ENCODE measurements around the gene SEMA3C. TPM values are rescaled to one million over a fixed set of nuclear protein-coding genes. Genes with fewer than 3 reads are reported as not detected.

Gene SEMA3C
- polyA plus RNA-seq, 4 donors: 25.9 to 36.1 (median 32.3) TPM

DNA sequence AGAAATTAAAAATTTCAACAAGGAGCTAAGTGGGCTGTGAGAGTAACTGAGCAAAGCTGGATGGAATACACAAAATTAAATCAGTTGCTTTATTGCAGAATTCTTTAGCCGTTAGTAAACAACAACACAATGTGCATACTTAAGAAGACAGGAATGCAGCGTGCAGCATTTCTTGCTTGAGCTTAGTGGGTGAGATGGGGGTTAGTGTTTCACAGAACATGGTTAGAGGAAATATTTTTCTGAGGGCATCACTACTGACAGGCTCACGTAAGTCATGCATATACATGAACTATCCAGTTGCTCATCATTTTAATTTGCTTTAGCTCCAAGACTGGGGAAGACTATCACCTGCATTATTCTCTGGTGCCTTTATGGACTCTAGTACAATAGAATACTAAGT lies 199.6 kb downstream of the SEMA3C start:
- DNase-seq (ENCODE audit: low read depth in 4 of 4, low spot score in 2 of 4): no peak

- DNase-seq (ENCODE audit: low read depth in 4 of 4, low spot score in 2 of 4): no peak
Observed at GRCh38 chr7:80711531-80711930, 207.3 kb downstream of the SEMA3C start.

DNA sequence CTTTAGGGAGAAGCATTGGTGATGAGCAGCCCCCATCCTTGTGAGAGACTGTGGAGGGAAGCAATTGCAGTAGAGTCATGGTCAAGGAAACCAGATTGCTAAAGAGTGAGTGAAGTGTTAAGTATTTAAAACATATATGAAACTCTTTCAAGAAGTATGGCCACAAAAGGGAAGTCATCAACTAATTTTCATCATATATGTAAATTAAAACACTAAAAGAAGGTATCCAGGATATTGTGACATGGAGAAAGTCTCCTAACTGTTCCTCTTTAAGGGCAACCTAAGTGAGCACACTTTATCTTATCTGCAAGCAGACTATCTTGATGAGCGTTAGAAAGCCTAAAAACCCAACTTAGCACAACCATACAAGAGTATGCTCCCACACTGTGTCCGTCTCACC lies 210.7 kb downstream of the SEMA3C start:
- DNase-seq (ENCODE audit: low read depth in 4 of 4, low spot score in 2 of 4): no peak

DNA sequence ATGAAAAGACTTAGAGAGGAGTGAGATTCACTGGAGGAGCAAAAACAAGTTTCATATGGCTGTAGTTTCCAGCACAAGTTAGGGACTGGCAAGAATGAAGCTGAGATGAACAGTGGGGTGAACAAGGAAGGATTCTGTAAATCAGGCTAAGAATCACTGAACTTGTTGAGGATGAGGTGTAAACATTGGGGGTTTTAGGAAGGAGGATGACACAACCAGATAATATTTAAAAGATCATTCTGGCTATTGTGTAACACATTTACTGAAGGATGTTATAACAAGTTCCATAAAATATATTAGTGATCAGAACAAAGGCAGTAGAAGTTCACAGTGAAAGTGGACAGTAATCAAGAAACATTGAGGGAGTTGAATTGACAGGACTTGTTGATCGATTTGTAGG lies 211.5 kb downstream of the SEMA3C start:
- DNase-seq (ENCODE audit: low read depth in 4 of 4, low spot score in 2 of 4): no peak

DNA sequence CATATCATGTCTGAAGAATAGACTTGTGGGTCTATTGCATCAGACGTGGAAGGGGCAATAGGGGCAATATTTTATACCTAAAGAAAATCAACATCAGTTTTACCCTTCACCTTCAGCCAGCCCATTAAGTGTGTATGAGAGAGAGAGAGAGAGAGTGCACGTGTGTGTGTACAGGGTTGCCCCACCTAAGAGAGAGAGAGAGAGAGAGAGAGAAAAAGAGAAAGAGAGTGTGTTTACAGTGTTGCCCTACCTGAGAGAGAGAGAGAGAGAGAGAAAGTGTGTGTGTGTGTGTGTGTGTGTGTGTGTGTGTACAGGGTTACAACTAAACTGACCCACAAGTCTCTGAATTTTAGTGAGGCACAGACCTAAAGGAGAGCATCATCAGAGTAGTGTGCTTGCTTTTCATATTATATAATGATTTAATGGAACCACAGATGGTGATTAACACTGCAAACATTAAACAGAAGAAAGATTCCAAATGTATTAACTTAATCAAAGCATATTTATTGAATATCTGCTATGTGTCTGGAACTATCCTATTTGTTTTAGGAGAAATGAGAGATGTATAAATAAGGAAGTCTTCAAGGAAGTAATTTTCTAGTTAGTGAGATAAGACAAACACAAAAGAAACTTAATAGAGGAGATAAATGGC lies 213.6 kb downstream of the SEMA3C start:
- no peak for DNase-seq (ENCODE audit: low read depth in 4 of 4, low spot score in 2 of 4)

DNA sequence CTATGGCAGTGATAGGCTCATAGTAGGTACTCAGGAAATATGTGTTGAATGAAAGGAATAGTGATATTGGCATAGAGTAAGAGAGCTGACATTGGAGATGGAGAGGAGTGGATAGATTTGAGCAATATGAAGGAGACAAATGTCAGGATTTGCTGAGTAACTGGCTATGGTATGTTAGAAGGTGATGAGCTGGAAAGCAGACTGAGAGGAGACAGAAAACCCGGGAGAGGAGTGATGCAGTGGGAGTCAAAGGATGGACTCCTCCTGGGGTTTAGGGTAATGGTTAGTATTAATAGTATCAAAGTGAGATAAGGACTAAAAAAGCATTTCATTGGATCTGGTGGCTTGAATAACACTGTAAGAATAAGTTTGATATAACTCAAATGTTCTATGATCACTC lies 215.6 kb downstream of the SEMA3C start:
- DNase-seq (ENCODE audit: low read depth in 4 of 4, low spot score in 2 of 4): no peak

DNA sequence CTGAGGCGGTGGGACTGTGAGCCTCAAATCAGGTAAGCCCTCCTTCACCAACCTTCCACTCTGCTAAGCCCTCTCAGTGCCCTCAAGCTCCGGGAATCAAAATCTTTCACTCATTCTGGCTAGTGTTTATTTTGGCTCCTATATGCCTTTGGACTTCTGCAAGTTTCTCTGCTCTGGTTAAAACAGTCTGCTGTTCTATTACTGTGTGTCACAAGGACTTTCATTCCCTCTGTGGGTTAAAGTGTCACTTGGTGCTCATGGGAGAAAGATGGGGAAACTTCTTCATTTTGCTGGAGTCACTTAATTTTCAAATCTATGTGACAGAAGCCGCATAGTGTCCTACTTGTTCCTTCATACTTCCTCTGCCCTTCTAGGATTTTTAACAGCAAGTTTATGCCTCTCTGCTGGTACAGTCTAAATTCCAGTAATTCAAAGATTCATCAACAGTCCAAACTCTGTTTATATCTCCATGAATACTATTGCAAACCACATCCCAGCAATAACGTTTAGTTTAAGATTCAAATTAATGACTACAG lies 219.1 kb downstream of the SEMA3C start:
- DNase-seq (ENCODE audit: low read depth in 4 of 4, low spot score in 2 of 4): no peak

GRCh38 chr7:80699045-80699638 lies 219.7 kb downstream of the SEMA3C start:
- peak in 2 of 4 donors; percentile 34 for DNase-seq (ENCODE audit: low read depth in 4 of 4, low spot score in 2 of 4)

Data from left renal cortex interstitium (tissue), 4 donors.